ENCODE measurements around the gene GPRC5C.

Gene GPRC5C

GRCh38 chr17:74452841-74453661 lies 21.2 kb downstream of the GPRC5C start:
- no peak for DNase-seq (ENCODE audit: low read depth in 2 of 2)

GRCh38 chr17:74453665-74454196 lies 21.8 kb downstream of the GPRC5C start:
- DNase-seq (ENCODE audit: low read depth in 2 of 2), result peak; percentile 36 to 67

GRCh38 chr17:74454197-74455024 lies 22.5 kb downstream of the GPRC5C start:
- no peak for DNase-seq (ENCODE audit: low read depth in 2 of 2)

GRCh38 chr17:74455025-74455545 lies 23.2 kb downstream of the GPRC5C start:
- DNase-seq (ENCODE audit: low read depth in 2 of 2), result no peak

- DNase-seq (ENCODE audit: low read depth in 2 of 2), result no peak
Observed at GRCh38 chr17:74455821-74456220, 23.9 kb downstream of the GPRC5C start.

- peak; percentile 60 to 72 for DNase-seq (ENCODE audit: low read depth in 2 of 2)
Observed at GRCh38 chr17:74457146-74457819, 25.4 kb downstream of the GPRC5C start.

- DNase-seq (ENCODE audit: low read depth in 2 of 2), result no peak
Observed at GRCh38 chr17:74457820-74458166, 25.9 kb downstream of the GPRC5C start.

GRCh38 chr17:74458835-74459234 lies 26.9 kb downstream of the GPRC5C start:
- no peak for DNase-seq (ENCODE audit: low read depth in 2 of 2)

GRCh38 chr17:74459622-74460021 lies 27.7 kb downstream of the GPRC5C start:
- no peak for DNase-seq (ENCODE audit: low read depth in 2 of 2)

GRCh38 chr17:74460241-74460640 lies 28.4 kb downstream of the GPRC5C start:
- no peak for DNase-seq (ENCODE audit: low read depth in 2 of 2)

- no peak for DNase-seq (ENCODE audit: low read depth in 2 of 2)
Observed at GRCh38 chr17:74460996-74461395, 29.1 kb downstream of the GPRC5C start.

GRCh38 chr17:74461611-74462010 lies 29.7 kb downstream of the GPRC5C start:
- DNase-seq (ENCODE audit: low read depth in 2 of 2), result no peak

- DNase-seq (ENCODE audit: low read depth in 2 of 2), result no peak
Observed at GRCh38 chr17:74464730-74465377, 33.0 kb downstream of the GPRC5C start.

GRCh38 chr17:74465378-74466110 lies 33.7 kb downstream of the GPRC5C start:
- no peak for DNase-seq (ENCODE audit: low read depth in 2 of 2)

- no peak for DNase-seq (ENCODE audit: low read depth in 2 of 2)
Observed at GRCh38 chr17:74466111-74466827, 34.4 kb downstream of the GPRC5C start, which contains the start of gene CD300A. CD300A (plus strand) TSS chr17:74466634; CDS start chr17:74466704, 70 bp downstream.

- no peak for DNase-seq (ENCODE audit: low read depth in 2 of 2)
Observed at GRCh38 chr17:74466828-74467184, 34.9 kb downstream of the GPRC5C start.

- no peak for DNase-seq (ENCODE audit: low read depth in 2 of 2)
Observed at GRCh38 chr17:74467221-74467951, 35.5 kb downstream of the GPRC5C start.

- no peak for DNase-seq (ENCODE audit: low read depth in 2 of 2)
Observed at GRCh38 chr17:74471341-74471740, 39.5 kb downstream of the GPRC5C start.

- DNase-seq (ENCODE audit: low read depth in 2 of 2), result no peak
Observed at GRCh38 chr17:74472890-74473289, 41.0 kb downstream of the GPRC5C start.
